ENCODE data around the gene LYRM2.

DNA sequence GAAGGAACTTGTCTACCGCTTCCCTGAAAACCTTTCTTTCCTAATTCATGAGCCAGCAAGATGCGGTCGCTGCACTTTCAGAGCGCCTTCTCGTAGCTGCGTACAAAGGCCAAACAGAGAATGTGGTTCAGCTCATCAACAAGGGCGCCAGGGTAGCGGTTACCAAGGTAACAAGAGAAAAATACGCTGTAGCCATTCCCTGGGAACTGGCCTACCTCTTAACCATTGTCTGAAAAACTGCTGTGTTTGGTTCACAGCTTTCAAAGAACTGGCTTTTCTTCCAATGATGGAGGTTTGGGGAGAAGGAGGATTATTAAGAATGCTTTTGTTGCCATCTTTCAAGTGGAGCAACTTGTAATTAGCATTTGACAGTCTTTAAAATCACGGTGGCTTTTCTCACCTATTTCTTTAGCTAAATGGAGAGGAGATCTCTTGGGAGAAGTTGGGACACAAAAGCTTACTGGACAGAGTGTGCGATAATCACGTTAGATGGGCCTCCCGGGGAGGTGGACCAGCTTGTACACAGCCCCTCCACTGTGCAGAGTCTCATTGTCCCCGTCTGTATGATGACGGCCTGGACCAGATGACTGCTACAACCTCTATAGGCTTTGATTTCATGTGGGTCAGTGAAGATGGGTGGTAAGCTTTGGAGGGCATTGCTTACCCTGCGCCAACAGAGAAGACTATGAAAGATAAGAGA, 71.5 kb downstream of the LYRM2 start:
- TF ChIP-seq CHD4 (IDR thresholded peaks at IDR 0.05; ENCODE audit: insufficient read depth, insufficient replicate concordance, low read depth, low read length, poor library complexity, severe bottlenecking) = no peak
- TF ChIP-seq HMGN3 (IDR thresholded peaks at IDR 0.05; ENCODE audit: borderline replicate concordance, extremely low read depth, insufficient read length, low read depth, low read length) = no peak

Measured in K562 (cell line).